ENCODE results near the gene MARCHF2.

Gene MARCHF2

DNA sequence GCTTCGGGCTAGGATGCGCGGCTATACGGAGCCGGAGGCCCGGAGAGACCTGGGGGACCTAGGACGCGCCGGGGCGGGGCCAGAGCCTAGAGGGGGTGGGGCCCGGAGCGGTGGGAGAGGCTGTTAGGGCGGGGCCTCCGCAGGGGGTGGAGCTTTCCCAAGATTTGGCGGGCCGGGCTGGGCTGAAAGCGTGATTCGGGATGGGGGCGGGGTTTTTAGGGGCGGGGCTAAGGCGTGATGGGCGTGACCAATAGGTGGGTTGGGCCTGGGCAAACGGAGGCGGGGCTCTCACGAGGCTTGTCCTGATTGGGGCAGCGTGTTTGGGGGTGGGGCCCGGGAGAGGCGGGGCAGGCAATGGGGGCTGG lies 22.5 kb upstream of the MARCHF2 start:
- peak overlapping the region; percentile 80 for H3K4me3 ChIP-seq (ENCODE audit: low read length)
- H3K9me3 ChIP-seq (replicated peaks; ENCODE audit: low read length): no peaks in the 10 kb centered on the region
- peaks cover 33% of the 10 kb centered on the region for H3K4me1 ChIP-seq (ENCODE audit: control insufficient read depth, insufficient read depth, low read length)
- H3K27me3 ChIP-seq (ENCODE audit: control insufficient read depth, insufficient read depth, low read length): no peaks in the 10 kb centered on the region
- H3K9ac ChIP-seq (ENCODE audit: low read depth, low read length): peak overlapping the region; percentile 98
- no peaks in the 10 kb centered on the region for H3K36me3 ChIP-seq (ENCODE audit: insufficient read depth, low read length)
- H3K4me2 ChIP-seq (ENCODE audit: low read length): peak overlapping the region; percentile 78

DNA sequence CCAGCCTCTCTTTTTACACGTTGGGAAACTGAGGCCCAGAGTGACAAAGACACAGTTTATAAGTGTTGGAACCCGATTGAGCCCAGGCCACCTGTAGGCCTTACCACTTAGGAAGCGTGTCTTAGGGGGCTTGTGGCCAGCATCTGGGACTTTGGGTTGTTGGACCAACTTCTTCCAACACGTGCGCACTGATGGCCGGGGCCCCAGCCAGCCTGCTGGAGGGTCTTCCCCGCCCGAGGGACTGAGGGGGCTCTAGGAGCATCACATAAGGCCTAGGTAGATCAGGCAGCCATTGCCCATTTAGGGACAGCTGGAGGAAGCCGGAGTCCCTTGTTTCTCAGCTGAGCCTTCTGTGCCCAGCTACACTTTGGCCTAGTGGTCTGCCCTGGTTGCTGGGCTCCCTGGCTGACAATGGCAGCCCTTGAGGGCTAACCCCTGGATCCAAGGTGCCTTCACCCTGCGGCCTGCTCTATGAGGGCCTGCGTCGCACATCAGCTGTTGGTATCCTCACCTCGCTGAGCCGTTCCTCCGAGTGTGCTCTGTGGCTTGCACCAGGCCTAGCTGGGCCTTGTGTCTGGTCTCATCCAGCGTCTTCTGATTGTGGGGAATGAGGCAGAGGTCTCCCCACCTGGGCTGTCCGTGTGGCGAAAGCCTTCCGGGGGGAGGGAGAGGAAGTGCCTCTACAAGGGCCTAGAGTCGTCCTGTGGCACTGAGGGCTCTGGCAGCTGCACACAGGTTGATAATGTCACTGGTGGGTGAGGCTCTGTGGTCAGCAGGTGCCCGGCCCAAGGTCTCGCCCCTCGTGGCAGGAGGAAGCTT lies 21.7 kb upstream of the MARCHF2 start:
- no peak overlapping the region for H3K9ac ChIP-seq (ENCODE audit: low read depth, low read length)
- H3K4me2 ChIP-seq (ENCODE audit: low read length): peak overlapping the region; percentile 74
- H3K4me3 ChIP-seq (ENCODE audit: low read length): peak overlapping the region; percentile 52
- no peaks in the 10 kb centered on the region for H3K27me3 ChIP-seq (ENCODE audit: control insufficient read depth, insufficient read depth, low read length)
- H3K4me1 ChIP-seq (ENCODE audit: control insufficient read depth, insufficient read depth, low read length): peaks cover 33% of the 10 kb centered on the region
- H3K9me3 ChIP-seq (replicated peaks; ENCODE audit: low read length): no peaks in the 10 kb centered on the region
- H3K36me3 ChIP-seq (ENCODE audit: insufficient read depth, low read length): no peaks in the 10 kb centered on the region

DNA sequence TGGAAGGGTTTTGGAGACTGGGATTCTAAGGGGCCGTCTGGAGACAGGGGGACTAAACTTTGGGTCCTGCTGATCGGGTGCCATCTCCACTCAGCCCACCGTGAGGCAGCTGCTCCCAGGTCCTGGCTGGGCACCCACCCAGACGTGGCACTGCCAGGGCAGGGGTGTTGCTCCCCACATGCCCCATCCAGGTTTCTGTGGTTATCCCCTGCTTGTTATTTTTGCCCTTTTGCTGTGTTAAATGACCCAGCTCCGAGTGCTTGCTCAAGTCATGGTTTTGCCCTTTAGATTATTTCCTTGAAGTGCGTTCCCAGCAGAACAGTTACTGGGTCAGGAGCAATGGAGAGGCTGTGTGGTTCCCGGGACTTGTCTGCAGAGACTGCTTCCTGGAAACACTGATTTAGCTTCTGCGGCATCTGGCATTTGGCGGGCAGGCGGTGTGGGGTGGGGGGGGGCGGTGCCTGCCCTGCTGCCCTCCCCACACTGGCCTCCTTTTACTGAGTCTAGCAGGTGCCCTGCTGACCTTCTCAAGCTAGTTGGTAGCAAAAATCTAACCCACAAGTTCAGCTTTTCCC lies 21.0 kb upstream of the MARCHF2 start:
- Histone ChIP-seq H3K4me1 (ENCODE audit: control insufficient read depth, insufficient read depth, low read length) (peaks cover 37% of the 10 kb centered on the region), H3K9me3 (replicated peaks; ENCODE audit: low read length) (no peaks in the 10 kb centered on the region), H3K4me3 (ENCODE audit: low read length) (peak overlapping the region; percentile 41)

DNA sequence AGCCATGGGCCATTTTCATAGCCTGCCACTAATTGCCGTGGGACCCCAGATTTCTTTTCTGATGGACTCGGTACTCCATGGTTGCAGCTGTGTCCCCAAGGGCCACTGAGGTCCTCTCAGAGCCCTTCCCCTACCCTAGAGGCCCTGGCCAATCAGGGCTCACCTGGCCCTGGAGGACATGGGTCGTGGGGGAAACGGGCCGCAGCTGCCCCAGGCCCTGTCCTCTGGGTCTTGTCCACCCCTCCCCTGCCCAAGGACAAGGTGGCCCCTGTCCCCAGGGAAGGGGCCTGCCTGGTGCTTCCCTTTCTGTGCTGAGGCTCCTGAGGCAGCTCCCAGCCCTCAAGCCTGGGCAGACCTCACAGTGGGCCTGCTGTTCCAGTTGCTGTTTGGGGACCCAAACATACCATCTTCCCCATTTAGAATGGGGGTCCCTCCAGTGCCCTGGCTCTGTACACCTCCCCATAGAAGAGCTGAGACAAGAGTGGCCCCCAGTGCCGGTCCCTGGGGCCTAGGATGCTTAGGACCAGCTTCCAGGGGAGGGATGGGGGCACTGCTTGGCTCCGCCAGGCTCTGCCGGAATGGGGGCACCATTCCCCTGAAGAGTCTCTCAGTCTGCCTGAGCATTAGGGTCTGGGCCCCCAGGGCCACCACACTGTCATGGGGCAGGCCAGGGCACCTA lies 19.8 kb upstream of the MARCHF2 start:
- H3K4me3 ChIP-seq (ENCODE audit: low read length): no peak overlapping the region
- H3K36me3 ChIP-seq (ENCODE audit: insufficient read depth, low read length): no peaks in the 10 kb centered on the region
- H3K27me3 ChIP-seq (ENCODE audit: control insufficient read depth, insufficient read depth, low read length): no peaks in the 10 kb centered on the region
- H3K4me1 ChIP-seq (ENCODE audit: control insufficient read depth, insufficient read depth, low read length): peaks cover 45% of the 10 kb centered on the region
- H3K9ac ChIP-seq (ENCODE audit: low read depth, low read length): no peak overlapping the region
- no peaks in the 10 kb centered on the region for H3K9me3 ChIP-seq (replicated peaks; ENCODE audit: low read length)
- H3K4me2 ChIP-seq (ENCODE audit: low read length): no peak overlapping the region

More for the DNA sequence above, 21.0 kb upstream of the MARCHF2 start:
- Histone ChIP-seq H3K4me2 (ENCODE audit: low read length) (peak overlapping the region; percentile 74), H3K27me3 (ENCODE audit: control insufficient read depth, insufficient read depth, low read length) (no peaks in the 10 kb centered on the region), H3K9ac (ENCODE audit: low read depth, low read length) (no peak overlapping the region), H3K36me3 (ENCODE audit: insufficient read depth, low read length) (no peaks in the 10 kb centered on the region)

DNA sequence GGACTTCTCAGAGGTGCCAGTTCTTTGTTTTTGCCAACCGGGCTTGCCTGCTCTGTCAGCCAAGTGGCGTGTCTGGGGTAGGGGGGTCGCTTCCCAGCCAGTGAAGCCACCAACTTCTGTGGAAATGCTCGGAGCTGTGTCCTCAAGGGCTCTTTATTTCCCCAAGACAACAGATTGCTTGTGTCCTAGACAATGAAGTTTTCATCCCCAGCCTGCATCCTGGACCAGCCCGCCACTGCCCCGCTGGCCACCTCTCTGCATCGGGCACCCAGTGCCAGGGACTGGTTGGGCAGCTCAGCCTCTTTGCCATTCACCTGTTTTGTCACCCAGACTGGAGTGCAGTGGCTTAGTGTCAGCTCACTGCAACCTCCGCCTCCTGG lies 19.2 kb upstream of the MARCHF2 start:
- no peaks in the 10 kb centered on the region for H3K36me3 ChIP-seq (ENCODE audit: insufficient read depth, low read length)
- peaks cover 45% of the 10 kb centered on the region for H3K4me1 ChIP-seq (ENCODE audit: control insufficient read depth, insufficient read depth, low read length)
- H3K27me3 ChIP-seq (ENCODE audit: control insufficient read depth, insufficient read depth, low read length): no peaks in the 10 kb centered on the region
- H3K9me3 ChIP-seq (replicated peaks; ENCODE audit: low read length): no peaks in the 10 kb centered on the region
- no peak overlapping the region for H3K4me3 ChIP-seq (ENCODE audit: low read length)
- H3K9ac ChIP-seq (ENCODE audit: low read depth, low read length): no peak overlapping the region
- no peak overlapping the region for H3K4me2 ChIP-seq (ENCODE audit: low read length)

DNA sequence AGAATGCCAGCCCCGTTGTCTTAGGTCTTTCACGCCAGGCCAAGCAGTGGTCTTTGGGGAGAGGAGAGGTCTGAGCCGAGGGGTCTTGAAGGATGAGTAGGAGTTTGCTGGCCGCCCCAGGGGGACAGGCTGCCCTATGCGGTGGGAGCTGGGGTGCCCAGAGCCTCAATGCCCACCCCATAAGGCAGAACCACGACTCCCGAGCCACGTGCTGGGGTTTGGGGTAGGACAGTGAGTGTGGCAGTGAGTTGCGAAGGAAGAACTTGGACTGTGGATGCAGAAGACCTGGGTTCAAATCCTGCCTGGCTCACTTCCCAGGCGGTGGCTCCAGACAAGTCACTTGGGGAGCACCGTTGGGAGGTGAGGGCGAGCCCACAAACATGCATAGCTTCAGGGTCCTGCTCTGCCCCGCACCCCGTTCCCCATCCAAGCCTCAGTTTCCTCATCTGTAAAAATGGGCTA lies 17.5 kb upstream of the MARCHF2 start:
- Histone ChIP-seq H3K4me3 (ENCODE audit: low read length) (no peak overlapping the region), H3K4me2 (ENCODE audit: low read length) (no peak overlapping the region), H3K9me3 (replicated peaks; ENCODE audit: low read length) (no peaks in the 10 kb centered on the region), H3K36me3 (ENCODE audit: insufficient read depth, low read length) (peaks cover 11% of the 10 kb centered on the region), H3K4me1 (ENCODE audit: control insufficient read depth, insufficient read depth, low read length) (peaks cover 45% of the 10 kb centered on the region), H3K27me3 (ENCODE audit: control insufficient read depth, insufficient read depth, low read length) (no peaks in the 10 kb centered on the region), H3K9ac (ENCODE audit: low read depth, low read length) (no peak overlapping the region)

DNA sequence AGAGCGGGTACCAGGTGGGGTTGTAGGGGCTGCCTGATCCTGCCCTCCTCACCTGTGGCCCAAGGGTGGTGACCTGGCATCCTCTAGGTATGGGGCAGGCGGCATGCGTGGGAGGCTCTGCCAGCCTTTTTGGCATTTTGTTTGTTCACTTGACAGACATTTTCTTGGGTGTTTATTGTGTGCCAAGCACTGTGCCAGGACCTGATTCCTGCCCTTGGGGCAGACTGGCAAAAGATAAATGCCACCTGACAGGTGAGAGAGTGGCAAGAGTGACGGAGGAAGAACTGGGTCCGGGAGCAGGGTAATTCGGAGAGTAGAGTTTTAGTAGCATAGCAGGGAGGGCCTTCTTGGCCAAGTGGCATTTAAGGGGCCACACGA lies 16.9 kb upstream of the MARCHF2 start:
- Histone ChIP-seq H3K9ac (ENCODE audit: low read depth, low read length) (no peak overlapping the region), H3K4me2 (ENCODE audit: low read length) (no peak overlapping the region), H3K36me3 (ENCODE audit: insufficient read depth, low read length) (peaks cover 11% of the 10 kb centered on the region), H3K4me3 (ENCODE audit: low read length) (no peak overlapping the region), H3K4me1 (ENCODE audit: control insufficient read depth, insufficient read depth, low read length) (peaks cover 41% of the 10 kb centered on the region), H3K9me3 (replicated peaks; ENCODE audit: low read length) (no peaks in the 10 kb centered on the region), H3K27me3 (ENCODE audit: control insufficient read depth, insufficient read depth, low read length) (no peaks in the 10 kb centered on the region)

DNA sequence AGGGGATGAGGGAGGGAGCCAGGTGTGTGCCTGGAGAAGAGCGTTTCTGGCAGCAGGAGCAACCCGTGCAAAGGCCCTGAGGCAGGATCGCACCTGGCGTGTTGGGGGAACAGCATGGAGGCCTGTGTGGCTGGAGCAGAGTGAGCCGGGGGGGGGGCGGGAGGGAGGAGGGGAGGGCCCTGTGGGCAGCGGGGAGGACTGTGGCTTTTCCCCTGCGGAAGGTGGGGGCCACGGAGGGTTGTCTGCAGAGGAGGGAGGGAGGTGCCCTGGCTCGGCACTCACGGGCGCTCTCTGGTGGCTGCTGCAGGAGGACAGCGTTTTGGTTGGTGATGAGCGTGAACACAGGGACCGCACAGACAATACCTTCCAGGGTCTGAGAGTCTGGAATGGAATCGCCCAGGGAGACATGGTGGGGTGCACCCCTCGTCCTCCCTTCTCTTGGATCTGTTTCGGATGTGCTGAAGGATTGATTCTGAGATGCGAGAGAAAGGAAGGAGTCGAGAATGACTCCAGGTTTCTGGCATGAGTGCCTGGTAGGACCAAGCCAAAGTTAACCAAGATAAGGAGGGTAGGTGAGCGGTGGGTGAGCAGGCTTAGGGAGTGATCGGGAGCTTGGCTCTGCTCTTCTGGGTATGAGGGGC lies 16.4 kb upstream of the MARCHF2 start:
- Histone ChIP-seq H3K36me3 (ENCODE audit: insufficient read depth, low read length) (peaks cover 11% of the 10 kb centered on the region), H3K27me3 (ENCODE audit: control insufficient read depth, insufficient read depth, low read length) (no peaks in the 10 kb centered on the region), H3K4me2 (ENCODE audit: low read length) (no peak overlapping the region), H3K9ac (ENCODE audit: low read depth, low read length) (no peak overlapping the region), H3K4me1 (ENCODE audit: control insufficient read depth, insufficient read depth, low read length) (peaks cover 36% of the 10 kb centered on the region), H3K9me3 (replicated peaks; ENCODE audit: low read length) (no peaks in the 10 kb centered on the region), H3K4me3 (ENCODE audit: low read length) (no peak overlapping the region)

DNA sequence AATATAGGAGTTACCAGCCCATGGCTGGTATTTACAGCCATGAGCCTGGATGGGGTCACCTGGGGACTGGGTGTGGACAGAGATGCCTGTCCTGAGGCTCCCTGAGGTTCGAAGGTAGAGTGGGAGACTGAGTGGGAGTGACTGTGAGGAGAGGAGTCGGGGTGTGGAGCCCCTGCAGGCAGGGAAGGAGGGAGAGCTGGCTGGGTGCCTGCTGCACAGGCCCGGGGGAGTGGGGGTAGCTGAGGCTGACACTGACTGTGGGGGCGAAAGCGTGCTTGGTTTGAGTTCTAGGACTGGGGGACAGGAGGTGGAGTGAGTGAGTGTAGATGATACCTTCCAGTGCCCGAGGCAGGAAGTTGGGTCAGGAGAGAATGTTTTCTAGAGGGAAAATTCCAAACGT lies 15.8 kb upstream of the MARCHF2 start:
- Histone ChIP-seq H3K4me1 (ENCODE audit: control insufficient read depth, insufficient read depth, low read length) (peaks cover 30% of the 10 kb centered on the region), H3K4me3 (ENCODE audit: low read length) (no peak overlapping the region), H3K27me3 (ENCODE audit: control insufficient read depth, insufficient read depth, low read length) (no peaks in the 10 kb centered on the region), H3K4me2 (ENCODE audit: low read length) (no peak overlapping the region), H3K36me3 (ENCODE audit: insufficient read depth, low read length) (peaks cover 17% of the 10 kb centered on the region), H3K9me3 (replicated peaks; ENCODE audit: low read length) (no peaks in the 10 kb centered on the region), H3K9ac (ENCODE audit: low read depth, low read length) (no peak overlapping the region)

DNA sequence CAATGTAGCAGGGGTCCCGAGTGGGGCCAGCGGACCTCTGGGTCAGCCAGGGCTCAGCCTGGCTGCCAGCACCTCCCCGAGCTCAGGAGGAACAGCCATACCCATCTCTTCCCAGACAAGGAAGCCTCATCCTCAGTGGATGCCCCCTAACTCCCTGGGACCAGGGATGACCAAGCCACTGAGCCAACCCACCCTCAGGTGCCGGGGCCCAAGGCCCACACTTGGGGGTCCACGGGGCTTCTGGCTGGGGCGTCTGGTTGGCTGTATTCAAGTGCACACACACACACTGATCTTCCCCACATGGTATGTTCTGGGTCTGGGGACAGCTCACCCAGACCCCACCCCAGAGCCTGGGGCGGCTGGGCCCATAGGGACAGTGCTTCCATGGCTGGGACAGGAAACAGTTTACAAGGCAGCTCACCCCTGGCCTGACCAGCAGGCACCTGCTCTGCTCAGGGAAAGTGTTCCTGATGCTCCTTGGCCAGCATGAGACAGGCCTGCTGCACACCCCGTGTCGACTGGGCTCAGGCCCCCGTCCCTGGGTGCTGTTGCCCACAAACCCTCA lies 15.3 kb upstream of the MARCHF2 start:
- Histone ChIP-seq H3K4me3 (ENCODE audit: low read length) (no peak overlapping the region), H3K9me3 (replicated peaks; ENCODE audit: low read length) (no peaks in the 10 kb centered on the region), H3K9ac (ENCODE audit: low read depth, low read length) (no peak overlapping the region), H3K27me3 (ENCODE audit: control insufficient read depth, insufficient read depth, low read length) (no peaks in the 10 kb centered on the region), H3K36me3 (ENCODE audit: insufficient read depth, low read length) (peaks cover 19% of the 10 kb centered on the region), H3K4me2 (ENCODE audit: low read length) (no peak overlapping the region), H3K4me1 (ENCODE audit: control insufficient read depth, insufficient read depth, low read length) (peaks cover 27% of the 10 kb centered on the region)

DNA sequence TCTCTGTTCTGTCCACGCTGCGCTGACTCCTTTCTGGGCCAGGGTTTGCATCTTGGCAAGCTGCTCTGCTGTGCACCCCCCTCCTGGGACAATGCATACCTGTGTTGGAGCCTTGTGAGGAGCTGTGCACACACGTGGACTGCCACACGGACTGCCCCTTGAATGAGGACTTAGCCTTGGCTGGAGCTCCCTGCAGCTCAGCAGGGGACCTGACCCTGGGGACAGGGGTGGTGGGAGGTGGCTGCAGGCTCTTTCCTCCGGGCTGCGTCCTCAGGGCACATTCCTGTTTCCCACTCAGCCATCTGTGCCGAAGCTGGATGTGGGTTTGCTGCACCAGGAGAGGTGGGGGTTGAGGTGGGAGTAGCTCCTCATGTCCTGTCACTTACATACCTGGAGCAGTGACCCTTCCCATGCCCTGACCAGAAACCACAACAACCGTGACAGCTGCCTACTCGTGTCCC lies 14.8 kb upstream of the MARCHF2 start:
- H3K9ac ChIP-seq (ENCODE audit: low read depth, low read length): no peak overlapping the region

More for the DNA sequence above, 14.8 kb upstream of the MARCHF2 start:
- Histone ChIP-seq H3K36me3 (ENCODE audit: insufficient read depth, low read length) (peaks cover 24% of the 10 kb centered on the region), H3K27me3 (ENCODE audit: control insufficient read depth, insufficient read depth, low read length) (no peaks in the 10 kb centered on the region), H3K9me3 (replicated peaks; ENCODE audit: low read length) (no peaks in the 10 kb centered on the region), H3K4me3 (ENCODE audit: low read length) (no peak overlapping the region), H3K4me1 (ENCODE audit: control insufficient read depth, insufficient read depth, low read length) (peaks cover 27% of the 10 kb centered on the region), H3K4me2 (ENCODE audit: low read length) (no peak overlapping the region)
